WERI-Rb-1 (cell line): ENCODE data around the gene ADAP1.

Experiments
- DNase-seq: peaks from one replicate; pipeline ENCODE4 v3.0.0-alpha.2; 2020
- H3K27ac ChIP-seq: fragments of 250-450 bp; sonication (Bioruptor Pico); 2 replicates; pipeline ENCODE4 v1.5.1; 2020; ENCODE audit warnings: mild to moderate bottlenecking, moderate library complexity
- H3K27me3 ChIP-seq: fragments of 250-450 bp; sonication (Bioruptor Pico); 2 replicates; pipeline ENCODE4 v1.5.1; 2021; ENCODE audit warnings: mild to moderate bottlenecking, low read depth, moderate library complexity; ENCODE audit not compliant: insufficient read depth, severe bottlenecking
- H3K36me3 ChIP-seq: fragments of 250-450 bp; sonication (Bioruptor Pico); 2 replicates; pipeline ENCODE4 v1.5.1; 2020; ENCODE audit warnings: mild to moderate bottlenecking, moderate library complexity
- H3K4me3 ChIP-seq: 2 replicates; pipeline ENCODE4 v1.5.1; 2011; ENCODE audit warnings: low read depth, mild to moderate bottlenecking, control low read depth, low read length
- H3K9me3 ChIP-seq: fragments of 250-450 bp; sonication (Bioruptor Pico); 2 replicates; pipeline ENCODE4 v1.5.1; 2021; ENCODE audit warnings: mild to moderate bottlenecking, moderate library complexity; ENCODE audit not compliant: severe bottlenecking
- CTCF ChIP-seq: IDR thresholded peaks from 2 replicates; pipeline ENCODE4 v1.5.1; 2011; ENCODE audit warnings: low read depth, mild to moderate bottlenecking, control low read depth, inconsistent platforms, low read length

The ADAP1 gene

GRCh38 chr7:967361-968082 is 13.0 kb upstream of the ADAP1 start:
- Histone ChIP-seq H3K36me3 (peaks cover 46% of the 10 kb centered on the region), H3K27me3 (no peaks in the 10 kb centered on the region), H3K4me3 (no peak overlapping the region), H3K27ac (no peak overlapping the region), H3K9me3 (no peaks in the 10 kb centered on the region)
- TF ChIP-seq CTCF: no peak
- DNase-seq: no peak

GRCh38 chr7:966291-967069 is 12.0 kb upstream of the ADAP1 start:
- Histone ChIP-seq H3K27ac (no peak overlapping the region), H3K9me3 (no peaks in the 10 kb centered on the region), H3K27me3 (no peaks in the 10 kb centered on the region), H3K4me3 (no peak overlapping the region), H3K36me3 (peaks cover 36% of the 10 kb centered on the region)
- TF ChIP-seq CTCF: no peak
- DNase-seq: no peak

- DNase-seq: no peak
- Histone ChIP-seq H3K27ac (no peak overlapping the region), H3K4me3 (no peak overlapping the region)
Measured at GRCh38 chr7:964401-965231, 10.1 kb upstream of the ADAP1 start.

GRCh38 chr7:963236-964078 is 9.0 kb upstream of the ADAP1 start:
- peaks cover 19% of the 10 kb centered on the region for H3K36me3 ChIP-seq
- DNase-seq: no peak
- TF ChIP-seq CTCF: peak; percentile 57
- no peaks in the 10 kb centered on the region for H3K9me3 ChIP-seq
- no peak overlapping the region for H3K27ac ChIP-seq
- no peak overlapping the region for H3K4me3 ChIP-seq
- H3K27me3 ChIP-seq: no peaks in the 10 kb centered on the region

More at GRCh38 chr7:964401-965231, 10.1 kb upstream of the ADAP1 start:
- Histone ChIP-seq H3K9me3 (no peaks in the 10 kb centered on the region), H3K27me3 (no peaks in the 10 kb centered on the region), H3K36me3 (peaks cover 24% of the 10 kb centered on the region)
- 0 out of 2 replicates have a peak, but pooled peaks have one; percentile 9 for TF ChIP-seq CTCF

GRCh38 chr7:962401-963081 is 8.1 kb upstream of the ADAP1 start:
- Histone ChIP-seq H3K27ac (no peak overlapping the region), H3K4me3 (no peak overlapping the region)

More at GRCh38 chr7:962401-963081, 8.1 kb upstream of the ADAP1 start:
- DNase-seq: no peak
- TF ChIP-seq CTCF: no peak
- no peaks in the 10 kb centered on the region for H3K9me3 ChIP-seq
- H3K27me3 ChIP-seq: no peaks in the 10 kb centered on the region
- H3K36me3 ChIP-seq: peaks cover 10% of the 10 kb centered on the region
